Fibroblast of lung (primary cell): ENCODE measurements around the gene GBF1. TPM values are rescaled to one million over a fixed set of nuclear protein-coding genes. Genes with fewer than 3 reads are reported as not detected.
A peak's percentile ranks its signal among the peaks of the same experiment; 100 is the strongest.

ENCODE experiments used
- DNase-seq, 2 donors: peaks; one replicate each; pipeline versions ENCODE4 v3.0.0 to v3.0.0-alpha.2; 2010; ENCODE audit warnings: low read depth in 2 of 2
- H2AFZ ChIP-seq: 2 replicates; pipeline ENCODE4 v1.5.1; 2012; ENCODE audit warnings: low read length, control low read depth, inconsistent platforms
- H3K27ac ChIP-seq: 2 replicates; pipeline ENCODE4 v1.5.1; 2011; ENCODE audit warnings: low read length, control low read depth; ENCODE audit not compliant: insufficient read depth
- H3K27me3 ChIP-seq: 2 replicates; pipeline ENCODE4 v1.5.1; 2011; ENCODE audit warnings: mild to moderate bottlenecking, low read length; ENCODE audit not compliant: control insufficient read depth, insufficient read depth
- H3K36me3 ChIP-seq: 2 replicates; pipeline ENCODE4 v1.5.1; 2011; ENCODE audit warnings: low read length; ENCODE audit not compliant: control insufficient read depth, insufficient read depth
- H3K4me1 ChIP-seq: 2 replicates; pipeline ENCODE4 v1.5.1; 2011; ENCODE audit warnings: low read length; ENCODE audit not compliant: control insufficient read depth, insufficient read depth; ENCODE audit errors: extremely low read depth
- H3K4me2 ChIP-seq: 2 replicates; pipeline ENCODE4 v1.5.1; 2011; ENCODE audit warnings: low read length, control low read depth; ENCODE audit not compliant: insufficient read depth; ENCODE audit errors: extremely low read depth
- H3K4me3 ChIP-seq, 4 experiments: fragments of 200-600 bp in 1 of 4; sonication (generic) in 1 of 4; replicated peaks in 1 of 4; 2 replicates each; pipeline ENCODE4 v1.5.1; 2011 to 2016; ENCODE audit warnings: low read length in 4 of 4, low read depth in 3 of 4, mild to moderate bottlenecking in 3 of 4, control low read depth in 2 of 4, inconsistent platforms in 1 of 4, mixed read lengths in 1 of 4; ENCODE audit not compliant: insufficient read depth in 1 of 4; ENCODE audit errors: control extremely low read depth in 1 of 4
- H3K79me2 ChIP-seq: 2 replicates; pipeline ENCODE4 v1.5.1; 2012; ENCODE audit warnings: mild to moderate bottlenecking, low read length, inconsistent platforms; ENCODE audit not compliant: control insufficient read depth, insufficient read depth
- H3K9ac ChIP-seq: 2 replicates; pipeline ENCODE4 v1.5.1; 2011; ENCODE audit warnings: mild to moderate bottlenecking, low read length, control low read depth; ENCODE audit not compliant: insufficient read depth
- H3K9me3 ChIP-seq: 2 replicates; pipeline ENCODE4 v1.5.1; 2012; ENCODE audit warnings: low read depth, low read length; ENCODE audit not compliant: control insufficient read depth, insufficient read depth
- H4K20me1 ChIP-seq: 2 replicates; pipeline ENCODE4 v1.5.1; 2011; ENCODE audit warnings: low read length; ENCODE audit not compliant: control insufficient read depth, insufficient read depth; ENCODE audit errors: extremely low read depth
- EZH2 ChIP-seq: IDR thresholded peaks from 2 replicates; pipeline ENCODE4 v1.5.1; 2012; ENCODE audit warnings: low read length, control low read depth, mild to moderate bottlenecking; ENCODE audit errors: missing control alignments
- polyA plus RNA-seq, 2 donors: library from polyadenylated mRNA; depleted of rRNA in 1 of 2; stranded (reverse) in 1 of 2; unstranded in 1 of 2; fragments of >200 nt; gene quantifications; 2 replicates each; pipeline ENCODE4 v1.2.1, GENCODE V29; 2011 to 2012; ENCODE audit warnings: missing spikeins in 1 of 2
- total RNA-seq: library from RNA; depleted of rRNA; stranded (reverse); fragments of >200 nt; gene quantifications from 2 replicates; pipeline ENCODE4 v1.2.1, GENCODE V29; 2014
- TF ChIP-seq, protein P1 (sequence below), 2 donors: IDR thresholded peaks in 1 of 2; conservative IDR thresholded peaks in 1 of 2; 1 replicate in 1 of 2; 2 replicates in 1 of 2; pipeline ENCODE4 v1.5.1; 2011 to 2012; ENCODE audit warnings: low read length in 2 of 2, control low read depth in 1 of 2, inconsistent platforms in 1 of 2, low read depth in 1 of 2, mild to moderate bottlenecking in 1 of 2

The GBF1 gene
- total and polyA plus RNA-seq, 2 donors (not counting 1 experiment from before 2014, with no cell fraction given), result 24.1 to 24.6 TPM

DNA sequence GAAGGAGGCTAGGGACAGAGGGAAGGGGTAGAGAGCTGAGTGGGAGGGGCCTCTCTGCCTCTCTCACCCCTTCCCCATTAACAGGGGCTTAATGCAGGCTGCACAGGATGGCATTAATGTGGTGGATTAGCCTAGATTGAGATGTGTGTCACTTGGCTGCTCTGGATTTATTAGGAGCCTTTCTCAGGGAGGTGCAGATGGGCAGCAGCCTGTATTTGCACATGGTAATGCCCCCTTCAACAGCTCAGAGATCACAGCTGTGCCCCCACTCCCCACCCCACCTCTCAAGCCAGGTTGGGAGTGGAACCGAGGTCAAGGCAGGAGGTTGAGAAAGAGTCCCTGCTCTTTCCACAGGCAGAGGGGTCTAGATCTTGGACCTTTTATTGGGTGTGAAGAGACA is 11.3 kb upstream of the GBF1 start:
- no peaks in the 10 kb centered on the region for H3K79me2 ChIP-seq
- H3K4me3 ChIP-seq, result no peak overlapping the region
- H2AFZ ChIP-seq, result no peak overlapping the region
- H3K4me1 ChIP-seq, result peaks cover 5% of the 10 kb centered on the region
- no peaks in the 10 kb centered on the region for H3K9me3 ChIP-seq
- peaks cover 37% of the 10 kb centered on the region for H3K27me3 ChIP-seq
- H4K20me1 ChIP-seq, result no peaks in the 10 kb centered on the region
- H3K4me2 ChIP-seq, result no peak overlapping the region
- DNase-seq, result no peak
- no peak overlapping the region for H3K27ac ChIP-seq
- no peaks in the 10 kb centered on the region for H3K36me3 ChIP-seq
- TF ChIP-seq EZH2, result no peak
- TF ChIP-seq, protein P1, sequence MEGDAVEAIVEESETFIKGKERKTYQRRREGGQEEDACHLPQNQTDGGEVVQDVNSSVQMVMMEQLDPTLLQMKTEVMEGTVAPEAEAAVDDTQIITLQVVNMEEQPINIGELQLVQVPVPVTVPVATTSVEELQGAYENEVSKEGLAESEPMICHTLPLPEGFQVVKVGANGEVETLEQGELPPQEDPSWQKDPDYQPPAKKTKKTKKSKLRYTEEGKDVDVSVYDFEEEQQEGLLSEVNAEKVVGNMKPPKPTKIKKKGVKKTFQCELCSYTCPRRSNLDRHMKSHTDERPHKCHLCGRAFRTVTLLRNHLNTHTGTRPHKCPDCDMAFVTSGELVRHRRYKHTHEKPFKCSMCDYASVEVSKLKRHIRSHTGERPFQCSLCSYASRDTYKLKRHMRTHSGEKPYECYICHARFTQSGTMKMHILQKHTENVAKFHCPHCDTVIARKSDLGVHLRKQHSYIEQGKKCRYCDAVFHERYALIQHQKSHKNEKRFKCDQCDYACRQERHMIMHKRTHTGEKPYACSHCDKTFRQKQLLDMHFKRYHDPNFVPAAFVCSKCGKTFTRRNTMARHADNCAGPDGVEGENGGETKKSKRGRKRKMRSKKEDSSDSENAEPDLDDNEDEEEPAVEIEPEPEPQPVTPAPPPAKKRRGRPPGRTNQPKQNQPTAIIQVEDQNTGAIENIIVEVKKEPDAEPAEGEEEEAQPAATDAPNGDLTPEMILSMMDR (conservative IDR thresholded peaks at IDR 0.05 in 1 of 2, IDR thresholded peaks at IDR 0.05 in 1 of 2; ENCODE audit: low read depth in 1 of 2, low read length in 2 of 2), result no peak
- H3K9ac ChIP-seq, result no peak overlapping the region

DNA sequence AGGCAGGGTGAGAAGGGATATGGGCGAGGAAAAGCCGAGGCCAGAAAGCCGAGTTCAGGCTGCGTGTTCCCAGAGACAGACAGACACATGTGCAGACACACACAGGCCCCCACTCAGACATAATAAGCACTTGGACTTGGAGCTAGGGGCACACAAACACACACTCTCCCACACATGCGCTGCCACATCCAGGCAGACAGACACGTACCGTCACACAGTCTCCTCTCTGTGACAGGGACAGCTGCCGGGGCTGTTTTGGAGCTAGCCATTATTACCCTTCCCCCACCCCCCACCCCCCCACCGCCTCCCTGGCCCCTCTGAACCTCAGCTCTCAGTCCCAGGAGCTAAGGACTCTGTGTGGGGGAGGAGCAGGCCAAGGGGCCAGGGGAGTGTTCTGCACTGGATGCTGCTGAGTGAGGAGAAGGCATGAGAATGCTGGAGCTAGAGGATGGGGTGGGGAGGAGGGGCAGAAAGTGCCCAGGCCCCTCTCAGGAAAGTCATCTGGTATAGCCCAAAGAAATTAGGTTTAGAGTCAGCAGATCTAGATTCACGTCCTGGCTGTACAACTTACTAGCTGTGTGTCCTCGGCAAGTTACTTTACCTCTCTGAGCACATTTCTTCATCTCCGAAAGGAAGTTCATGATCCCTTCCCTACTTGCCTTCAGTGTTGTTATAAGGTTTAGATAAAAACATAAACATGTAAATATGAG is 10.3 kb upstream of the GBF1 start:
- H3K27ac ChIP-seq, result no peak overlapping the region
- no peaks in the 10 kb centered on the region for H3K36me3 ChIP-seq
- TF ChIP-seq, protein P1 (conservative IDR thresholded peaks at IDR 0.05 in 1 of 2, IDR thresholded peaks at IDR 0.05 in 1 of 2; ENCODE audit: low read depth in 1 of 2, low read length in 2 of 2), result no peak
- TF ChIP-seq EZH2, result no peak
- no peak overlapping the region for H2AFZ ChIP-seq
- H3K9ac ChIP-seq, result no peak overlapping the region
- H3K9me3 ChIP-seq, result no peaks in the 10 kb centered on the region
- peaks cover 4% of the 10 kb centered on the region for H3K4me1 ChIP-seq
- peaks cover 44% of the 10 kb centered on the region for H3K27me3 ChIP-seq
- no peaks in the 10 kb centered on the region for H4K20me1 ChIP-seq
- H3K79me2 ChIP-seq, result no peaks in the 10 kb centered on the region
- no peak overlapping the region for H3K4me2 ChIP-seq
- DNase-seq, result no peak
- H3K4me3 ChIP-seq, result no peak overlapping the region

DNA sequence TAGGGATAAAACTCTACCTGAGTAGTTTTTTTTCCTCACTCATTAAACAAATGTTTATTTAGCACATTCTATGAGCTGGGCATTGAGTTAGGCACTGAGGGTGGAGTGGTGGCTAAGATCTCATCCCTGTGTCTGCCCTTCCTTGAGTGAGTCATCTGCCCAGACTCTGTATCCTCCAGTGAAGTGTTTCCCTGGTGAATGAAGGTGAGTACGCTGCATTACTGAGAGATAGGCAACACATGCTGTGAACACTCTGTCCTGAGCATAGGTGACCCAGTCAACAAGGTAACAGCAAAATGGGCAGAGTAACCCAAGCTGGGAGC is 9.8 kb upstream of the GBF1 start:
- no peak overlapping the region for H3K4me3 ChIP-seq
- no peak overlapping the region for H2AFZ ChIP-seq
- peaks cover 49% of the 10 kb centered on the region for H3K27me3 ChIP-seq
- no peaks in the 10 kb centered on the region for H3K79me2 ChIP-seq
- H3K36me3 ChIP-seq, result no peaks in the 10 kb centered on the region
- DNase-seq, result peak in 1 of 2 donors; percentile 34
- H3K4me2 ChIP-seq, result no peak overlapping the region
- no peaks in the 10 kb centered on the region for H3K9me3 ChIP-seq
- H3K4me1 ChIP-seq, result peaks cover 4% of the 10 kb centered on the region
- TF ChIP-seq, protein P1 (conservative IDR thresholded peaks at IDR 0.05 in 1 of 2, IDR thresholded peaks at IDR 0.05 in 1 of 2; ENCODE audit: low read depth in 1 of 2, low read length in 2 of 2), result no peak
- TF ChIP-seq EZH2, result no peak
- no peaks in the 10 kb centered on the region for H4K20me1 ChIP-seq
- H3K9ac ChIP-seq, result no peak overlapping the region
- no peak overlapping the region for H3K27ac ChIP-seq
